HepG2 (cell line): ENCODE results near the gene DGCR2. TPM values are rescaled to one million over a fixed set of nuclear protein-coding genes. Genes with fewer than 3 reads are reported as not detected.
"Not testable (repeated sequence)": the region's sequence is repeated elsewhere in the genome, so short reads cannot be mapped to it uniquely, and the experiment has no call there.

Source experiments
- ATAC-seq: fragments of 200-7000 bp; cut with Tn5 transposase; 3 replicates; pipeline ENCODE4 v1.9.1; 2020; ENCODE audit warnings: mild to moderate bottlenecking, moderate library complexity
- BruUV-seq: library from RNA; stranded (reverse); fragments of 400-500 nt; replicated peaks from 2 replicates; lab custom pipeline; 2021; lab: Mats Ljungman, UMichigan
- CTCF ChIA-PET: fragments of 300-600 bp; formaldehyde crosslinking; extraction: SDS; loops from one replicate; lab custom pipeline; 2021; ENCODE audit warnings: low total read pairs, inconsistent platforms, low intra/inter-chr PET ratio; lab: Yijun Ruan, JAX
- POLR2A ChIA-PET: fragments of 350-600 bp; sonication (Branson Sonifier 250); formaldehyde crosslinking; loops from one replicate; lab custom pipeline; 2020; ENCODE audit warnings: antibody characterized with exemption, inconsistent platforms; lab: Yijun Ruan, JAX
- DNase-seq: peaks from one replicate; pipeline ENCODE4 v3.0.0-alpha.2; 2015; ENCODE audit warnings: low spot score
- FAIRE-seq: peaks from 3 replicates; lab custom pipeline; 2011; peaks lifted over from hg19 to GRCh38; lab: Jason Lieb, UNC
- H2AFZ ChIP-seq: one replicate; pipeline ENCODE4 v1.6.1; 2011; ENCODE audit warnings: low read length, inconsistent platforms
- H3K27ac ChIP-seq: fragments of 300-600 bp; 3 replicates; pipeline ENCODE4 v1.8.0; 2011; ENCODE audit warnings: mixed run types, mild to moderate bottlenecking, mixed read lengths, low read length, inconsistent platforms; ENCODE audit not compliant: insufficient read depth; ENCODE audit errors: extremely low read length
- H3K27me3 ChIP-seq, 2 experiments: fragments of 200-600 bp in 1 of 2; 2 replicates in 1 of 2; 3 replicates in 1 of 2; pipeline versions ENCODE4 v1.6.0 to v1.8.0; 2011; ENCODE audit warnings: low read length in 2 of 2, mild to moderate bottlenecking in 2 of 2, moderate library complexity in 2 of 2, inconsistent platforms in 1 of 2; ENCODE audit not compliant: insufficient read depth in 2 of 2, control insufficient read depth in 1 of 2
- H3K36me3 ChIP-seq, 2 experiments: fragments of 200-600 bp in 1 of 2; replicated peaks in 1 of 2; 2 replicates in 1 of 2; 3 replicates in 1 of 2; pipeline versions ENCODE4 v1.5.1 to v1.8.0; 2011; ENCODE audit warnings: low read length in 2 of 2, inconsistent platforms in 1 of 2; ENCODE audit not compliant: insufficient read depth in 2 of 2, control insufficient read depth in 1 of 2
- H3K4me1 ChIP-seq: 2 replicates; pipeline ENCODE4 v1.5.1; 2012; ENCODE audit warnings: low read length, inconsistent platforms; ENCODE audit not compliant: insufficient read depth
- H3K4me2 ChIP-seq: 2 replicates; pipeline ENCODE4 v1.6.0; 2011; ENCODE audit warnings: low read depth, low read length, inconsistent platforms
- H3K4me3 ChIP-seq, 3 experiments: fragments of 200-600 bp in 1 of 3; sonication (generic), shearing (Covaris generic) in 1 of 3; replicated peaks in 1 of 3; 2 replicates each; pipeline ENCODE4 v1.5.1; 2011 to 2016; ENCODE audit warnings: low read length in 3 of 3, inconsistent platforms in 2 of 3, low read depth in 2 of 3, mild to moderate bottlenecking in 2 of 3, control low read depth in 1 of 3, mixed read lengths in 1 of 3; ENCODE audit not compliant: insufficient read depth in 1 of 3
- H3K79me2 ChIP-seq: one replicate; pipeline ENCODE4 v1.6.1; 2011; ENCODE audit warnings: low read length, inconsistent platforms; ENCODE audit not compliant: insufficient read depth
- H3K9ac ChIP-seq: 2 replicates; pipeline ENCODE4 v1.6.0; 2011; ENCODE audit warnings: mild to moderate bottlenecking, low read depth, low read length, inconsistent platforms; ENCODE audit not compliant: insufficient read depth
- H3K9me3 ChIP-seq: 2 replicates; pipeline ENCODE4 v1.5.1; 2012; ENCODE audit warnings: mild to moderate bottlenecking, low read length
- H4K20me1 ChIP-seq: 2 replicates; pipeline ENCODE4 v1.6.0; 2011; ENCODE audit warnings: inconsistent platforms, mild to moderate bottlenecking, low read length, moderate library complexity; ENCODE audit not compliant: insufficient read depth
- AGO2 ChIP-seq: fragments of 200-400 bp; formaldehyde crosslinking; optimal IDR thresholded peaks from 2 replicates; pipeline ENCODE3; 2017; ENCODE audit warnings: mild to moderate bottlenecking, low read depth, low read length, moderate library complexity
- BRCA1 ChIP-seq: sonication (generic); formaldehyde crosslinking; IDR thresholded peaks from 2 replicates; pipeline ENCODE4 v1.4.0; 2020; ENCODE audit warnings: missing genetic modification reagents
- HOXA3 ChIP-seq: sonication (generic); formaldehyde crosslinking; IDR thresholded peaks from 2 replicates; pipeline ENCODE4 v1.5.0; 2020; ENCODE audit warnings: missing genetic modification reagents
- KAT2B ChIP-seq: fragments of 150-350 bp; IDR thresholded peaks from 2 replicates; pipeline ENCODE4 v1.6.1; 2014; ENCODE audit warnings: low read depth, low read length, borderline replicate concordance
- MAF1 ChIP-seq: sonication (generic); formaldehyde crosslinking; IDR thresholded peaks from 2 replicates; pipeline ENCODE4 v1.5.0; 2020; ENCODE audit warnings: missing genetic modification reagents, borderline replicate concordance
- SALL2 ChIP-seq: sonication (generic); formaldehyde crosslinking; IDR thresholded peaks from 2 replicates; pipeline ENCODE4 v1.8.1; 2023; ENCODE audit warnings: mild to moderate bottlenecking, missing genetic modification reagents, inconsistent platforms
- ZMAT3 ChIP-seq: sonication (generic); formaldehyde crosslinking; conservative IDR thresholded peaks from 2 replicates; pipeline ENCODE4 v1.7.0; 2021; ENCODE audit warnings: missing genetic modification reagents
- ZNF232 ChIP-seq: sonication (generic); formaldehyde crosslinking; IDR thresholded peaks from 2 replicates; pipeline ENCODE4 v1.4.0; 2020; ENCODE audit warnings: missing genetic modification reagents, borderline replicate concordance
- ZNF335 ChIP-seq: sonication (generic); formaldehyde crosslinking; IDR thresholded peaks from 2 replicates; pipeline ENCODE4 v1.4.0; 2020; ENCODE audit warnings: missing genetic modification reagents
- ZNF430 ChIP-seq: sonication (generic); formaldehyde crosslinking; IDR thresholded peaks from 2 replicates; pipeline ENCODE4 v1.9.0; 2021; ENCODE audit warnings: mild to moderate bottlenecking, missing genetic modification reagents
- whole genome bisulfite sequencing: methylation state at CpG from one replicate; pipeline ENCODE4 v1.1.6; 2017; ENCODE audit warnings: low lambda C conversion rate; 5-methylcytosine and 5-hydroxymethylcytosine counted together
- in situ Hi-C: cut with HindIII; loops from 2 replicates; pipeline ENCODE4 v1.10.0; 2017; ENCODE audit warnings: low pct_unique_long_range_greater_than_20kb; ENCODE audit not compliant: extremely low pct_ligation_motif_present
- intact Hi-C: fragments of 100-400 bp; cut with micrococcal nuclease; formaldehyde crosslinking; loops from one replicate; pipeline ENCODE4 v1.10.0; 2022; ENCODE audit not compliant: unreplicated experiment
- polyA plus RNA-seq, 8 experiments: library from polyadenylated mRNA; depleted of rRNA in 3 of 8; stranded (reverse) in 7 of 8; unstranded in 1 of 8; fragments of >200 nt; fragmentation: Illumina TruSeq in 4 of 8; extraction: Trizol in 4 of 8; gene quantifications; 2 replicates each; pipeline versions ENCODE4 v1.2.1 to v1.2.3, GENCODE V29; 2011 to 2016; ENCODE audit warnings: low read depth in 4 of 8, missing spikeins in 1 of 8, mixed read lengths in 1 of 8; ENCODE audit not compliant: insufficient read depth in 1 of 8
- total RNA-seq, 5 experiments: library from RNA; depleted of rRNA; stranded (reverse); fragments of >200 nt; fragmentation: Illumina TruSeq; extraction: Trizol; gene quantifications; 2 replicates each; pipeline ENCODE4 v1.2.3, GENCODE V29; 2016; ENCODE audit warnings: low read depth in 1 of 5
- TF ChIP-seq, protein P1 (sequence below): sonication (generic); formaldehyde crosslinking; IDR thresholded peaks from 2 replicates; pipeline ENCODE4 v1.5.0; 2020; ENCODE audit warnings: mild to moderate bottlenecking, missing genetic modification reagents
- TF ChIP-seq, protein P2 (sequence below): fragments of 450-650 bp; IDR thresholded peaks from 2 replicates; pipeline ENCODE4 v1.6.1; 2017
- TF ChIP-seq, protein P3 (sequence below): sonication (generic); formaldehyde crosslinking; IDR thresholded peaks from 2 replicates; pipeline ENCODE4 v1.5.0; 2020; ENCODE audit warnings: missing genetic modification reagents, mild to moderate bottlenecking, borderline replicate concordance

DGCR2 gene
- total and polyA plus RNA-seq, 2 of the 13 experiments (the other 11 are each of a cell fraction or from before 2014, with no cell fraction given): 23.1 to 35.3 TPM

DNA sequence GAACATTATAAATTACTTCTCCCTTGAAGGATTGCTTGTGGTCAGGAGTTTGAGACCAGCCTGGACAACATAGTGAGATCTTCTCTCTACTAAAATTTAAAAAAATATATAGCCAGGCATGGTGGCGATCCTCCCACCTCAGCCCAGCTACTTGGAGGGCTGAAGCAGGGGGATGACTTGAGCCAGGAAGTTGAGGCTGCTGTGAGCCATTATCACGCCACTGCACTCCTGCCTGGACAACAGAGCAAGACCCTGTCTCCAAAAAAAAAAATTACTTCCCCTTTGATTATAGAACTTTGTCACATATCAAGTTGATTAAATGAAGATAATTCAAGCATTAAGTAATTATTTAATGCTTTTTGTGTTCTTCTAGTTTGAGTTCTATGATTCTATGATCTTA is 121.0 kb downstream of the DGCR2 start:
- BruUV-seq: no TSS peak

DNA sequence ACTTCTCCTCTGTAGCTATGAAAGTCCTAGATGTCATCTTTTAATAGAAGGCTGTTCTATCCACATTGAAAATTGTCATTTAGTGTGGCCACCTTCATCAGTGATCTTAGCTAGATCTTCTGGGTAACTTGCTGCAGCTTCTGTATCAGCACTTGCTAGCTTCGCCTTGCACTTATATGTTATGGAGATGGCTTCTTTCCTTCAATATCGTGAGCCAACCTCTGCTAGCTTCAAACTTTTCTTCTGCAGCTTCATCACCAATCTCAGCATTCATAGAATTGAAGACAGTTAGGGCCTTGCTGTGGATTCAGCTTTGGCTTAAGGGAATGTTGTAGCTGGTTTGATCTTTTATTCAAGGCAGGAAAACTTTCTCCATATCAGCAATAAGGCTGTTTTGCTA is 122.1 kb downstream of the DGCR2 start:
- FAIRE-seq, H4K20me1 ChIP-seq, H3K4me3 ChIP-seq, H2AFZ ChIP-seq, CTCF ChIA-PET, H3K4me2 ChIP-seq, H3K79me2 ChIP-seq, H3K27me3 ChIP-seq, intact Hi-C loops, DNase-seq, in situ Hi-C loops, H3K27ac ChIP-seq, H3K9me3 ChIP-seq, ATAC-seq, H3K36me3 ChIP-seq, POLR2A ChIA-PET, BruUV-seq, H3K9ac ChIP-seq: not testable (repeated sequence)
- H3K4me1 ChIP-seq: peaks cover 16% of the 10 kb centered on the region
- WGBS: 14% methylated on average over 2 of the region's 2 CpGs

More for the DNA sequence above, 121.0 kb downstream of the DGCR2 start:
- intact Hi-C loops: no loop called here
- no peak for DNase-seq
- H3K27ac ChIP-seq: no peak overlapping the region
- no peak for ATAC-seq
- CTCF ChIA-PET: no interaction called here
- no peaks in the 10 kb centered on the region for H3K36me3 ChIP-seq
- no peaks in the 10 kb centered on the region for H4K20me1 ChIP-seq
- FAIRE-seq: no peak
- H3K79me2 ChIP-seq: no peaks in the 10 kb centered on the region
- no peak overlapping the region for H2AFZ ChIP-seq
- POLR2A ChIA-PET: no interaction called here
- no peak overlapping the region for H3K9ac ChIP-seq
- H3K9me3 ChIP-seq: no peaks in the 10 kb centered on the region
- H3K27me3 ChIP-seq: peaks cover 0 to 1% of the 10 kb centered on the region in 2 experiments; a peak in 2 of 5 replicates
- in situ Hi-C loops: no loop called here
- WGBS: 25% methylated on average over 2 of the region's 2 CpGs
- no peak for TF ChIP-seq ZNF430 (CRISPR knock-in tag)
- no peak for TF ChIP-seq ZMAT3
- no peak for TF ChIP-seq ZNF335 (CRISPR knock-in tag)
- TF ChIP-seq MAF1 (CRISPR knock-in tag): no peak
- TF ChIP-seq ZNF232: no peak
- TF ChIP-seq HOXA3 (CRISPR knock-in tag): no peak
- TF ChIP-seq KAT2B: no peak
- TF ChIP-seq, protein P1, sequence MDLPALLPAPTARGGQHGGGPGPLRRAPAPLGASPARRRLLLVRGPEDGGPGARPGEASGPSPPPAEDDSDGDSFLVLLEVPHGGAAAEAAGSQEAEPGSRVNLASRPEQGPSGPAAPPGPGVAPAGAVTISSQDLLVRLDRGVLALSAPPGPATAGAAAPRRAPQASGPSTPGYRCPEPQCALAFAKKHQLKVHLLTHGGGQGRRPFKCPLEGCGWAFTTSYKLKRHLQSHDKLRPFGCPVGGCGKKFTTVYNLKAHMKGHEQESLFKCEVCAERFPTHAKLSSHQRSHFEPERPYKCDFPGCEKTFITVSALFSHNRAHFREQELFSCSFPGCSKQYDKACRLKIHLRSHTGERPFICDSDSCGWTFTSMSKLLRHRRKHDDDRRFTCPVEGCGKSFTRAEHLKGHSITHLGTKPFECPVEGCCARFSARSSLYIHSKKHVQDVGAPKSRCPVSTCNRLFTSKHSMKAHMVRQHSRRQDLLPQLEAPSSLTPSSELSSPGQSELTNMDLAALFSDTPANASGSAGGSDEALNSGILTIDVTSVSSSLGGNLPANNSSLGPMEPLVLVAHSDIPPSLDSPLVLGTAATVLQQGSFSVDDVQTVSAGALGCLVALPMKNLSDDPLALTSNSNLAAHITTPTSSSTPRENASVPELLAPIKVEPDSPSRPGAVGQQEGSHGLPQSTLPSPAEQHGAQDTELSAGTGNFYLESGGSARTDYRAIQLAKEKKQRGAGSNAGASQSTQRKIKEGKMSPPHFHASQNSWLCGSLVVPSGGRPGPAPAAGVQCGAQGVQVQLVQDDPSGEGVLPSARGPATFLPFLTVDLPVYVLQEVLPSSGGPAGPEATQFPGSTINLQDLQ (CRISPR knock-in tag): no peak
- no peak for TF ChIP-seq SALL2 (CRISPR knock-in tag)
- no peak for TF ChIP-seq BRCA1
- TF ChIP-seq, protein P2, sequence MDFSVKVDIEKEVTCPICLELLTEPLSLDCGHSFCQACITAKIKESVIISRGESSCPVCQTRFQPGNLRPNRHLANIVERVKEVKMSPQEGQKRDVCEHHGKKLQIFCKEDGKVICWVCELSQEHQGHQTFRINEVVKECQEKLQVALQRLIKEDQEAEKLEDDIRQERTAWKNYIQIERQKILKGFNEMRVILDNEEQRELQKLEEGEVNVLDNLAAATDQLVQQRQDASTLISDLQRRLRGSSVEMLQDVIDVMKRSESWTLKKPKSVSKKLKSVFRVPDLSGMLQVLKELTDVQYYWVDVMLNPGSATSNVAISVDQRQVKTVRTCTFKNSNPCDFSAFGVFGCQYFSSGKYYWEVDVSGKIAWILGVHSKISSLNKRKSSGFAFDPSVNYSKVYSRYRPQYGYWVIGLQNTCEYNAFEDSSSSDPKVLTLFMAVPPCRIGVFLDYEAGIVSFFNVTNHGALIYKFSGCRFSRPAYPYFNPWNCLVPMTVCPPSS: no peak
- TF ChIP-seq, protein P3, sequence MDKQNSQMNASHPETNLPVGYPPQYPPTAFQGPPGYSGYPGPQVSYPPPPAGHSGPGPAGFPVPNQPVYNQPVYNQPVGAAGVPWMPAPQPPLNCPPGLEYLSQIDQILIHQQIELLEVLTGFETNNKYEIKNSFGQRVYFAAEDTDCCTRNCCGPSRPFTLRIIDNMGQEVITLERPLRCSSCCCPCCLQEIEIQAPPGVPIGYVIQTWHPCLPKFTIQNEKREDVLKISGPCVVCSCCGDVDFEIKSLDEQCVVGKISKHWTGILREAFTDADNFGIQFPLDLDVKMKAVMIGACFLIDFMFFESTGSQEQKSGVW (CRISPR knock-in tag): no peak
- no peak for TF ChIP-seq AGO2
- H3K4me3 ChIP-seq: no peak overlapping the region
- H3K4me1 ChIP-seq: peaks cover 11% of the 10 kb centered on the region; the same call in 1 of the 2 replicates
- no peak overlapping the region for H3K4me2 ChIP-seq
